ENCODE measurements around the gene DYSF.

DYSF gene

GRCh38 chr2:71725836-71726235, 272.5 kb downstream of the DYSF start:
- DNase-seq (ENCODE audit: low read depth in 2 of 2), result no peak

- no peak for DNase-seq (ENCODE audit: low read depth in 2 of 2)
Measured at GRCh38 chr2:71727562-71727961, 274.2 kb downstream of the DYSF start.

- no peak for DNase-seq (ENCODE audit: low read depth in 2 of 2)
Measured at GRCh38 chr2:71728036-71728435, 274.7 kb downstream of the DYSF start.

- no peak for DNase-seq (ENCODE audit: low read depth in 2 of 2)
Measured at GRCh38 chr2:71730785-71731383, 277.5 kb downstream of the DYSF start.

GRCh38 chr2:71734620-71735019, 281.3 kb downstream of the DYSF start:
- DNase-seq (ENCODE audit: low read depth in 2 of 2), result no peak

- no peak for DNase-seq (ENCODE audit: low read depth in 2 of 2)
Measured at GRCh38 chr2:71735676-71736075, 282.3 kb downstream of the DYSF start.
